Measurements from ENCODE around the gene BORCS8.

- TF ChIP-seq CTCF (conservative IDR thresholded peaks at IDR 0.05; ENCODE audit: low read depth, low read length) = no peak
- no peak for TF ChIP-seq RCOR1 (IDR thresholded peaks at IDR 0.05; ENCODE audit: insufficient replicate concordance, low read length)
- no peak for TF ChIP-seq MAFK (IDR thresholded peaks at IDR 0.05; ENCODE audit: low read depth, low read length)
- no peak for TF ChIP-seq SMC3 (IDR thresholded peaks at IDR 0.05; ENCODE audit: low read depth, low read length)
- TF ChIP-seq, protein P1, sequence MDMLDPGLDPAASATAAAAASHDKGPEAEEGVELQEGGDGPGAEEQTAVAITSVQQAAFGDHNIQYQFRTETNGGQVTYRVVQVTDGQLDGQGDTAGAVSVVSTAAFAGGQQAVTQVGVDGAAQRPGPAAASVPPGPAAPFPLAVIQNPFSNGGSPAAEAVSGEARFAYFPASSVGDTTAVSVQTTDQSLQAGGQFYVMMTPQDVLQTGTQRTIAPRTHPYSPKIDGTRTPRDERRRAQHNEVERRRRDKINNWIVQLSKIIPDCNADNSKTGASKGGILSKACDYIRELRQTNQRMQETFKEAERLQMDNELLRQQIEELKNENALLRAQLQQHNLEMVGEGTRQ (IDR thresholded peaks at IDR 0.05; ENCODE audit: low read depth, low read length) = no peak
- no peak for TF ChIP-seq FOS (IDR thresholded peaks at IDR 0.05; ENCODE audit: low read depth, low read length)
- no peak for TF ChIP-seq POLR2A (IDR thresholded peaks at IDR 0.05; ENCODE audit: low read depth, low read length)
- TF ChIP-seq CHD1 (IDR thresholded peaks at IDR 0.05; ENCODE audit: low read depth, low read length) = no peak
- TF ChIP-seq, protein P2, sequence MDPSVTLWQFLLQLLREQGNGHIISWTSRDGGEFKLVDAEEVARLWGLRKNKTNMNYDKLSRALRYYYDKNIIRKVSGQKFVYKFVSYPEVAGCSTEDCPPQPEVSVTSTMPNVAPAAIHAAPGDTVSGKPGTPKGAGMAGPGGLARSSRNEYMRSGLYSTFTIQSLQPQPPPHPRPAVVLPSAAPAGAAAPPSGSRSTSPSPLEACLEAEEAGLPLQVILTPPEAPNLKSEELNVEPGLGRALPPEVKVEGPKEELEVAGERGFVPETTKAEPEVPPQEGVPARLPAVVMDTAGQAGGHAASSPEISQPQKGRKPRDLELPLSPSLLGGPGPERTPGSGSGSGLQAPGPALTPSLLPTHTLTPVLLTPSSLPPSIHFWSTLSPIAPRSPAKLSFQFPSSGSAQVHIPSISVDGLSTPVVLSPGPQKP (IDR thresholded peaks at IDR 0.05; ENCODE audit: borderline replicate concordance, low read depth, low read length) = no peak
- TF ChIP-seq MAZ (IDR thresholded peaks at IDR 0.05; ENCODE audit: borderline replicate concordance, low read depth, low read length) = no peak
- TF ChIP-seq RFX5 (IDR thresholded peaks at IDR 0.05; ENCODE audit: low read depth, low read length) = no peak
- TF ChIP-seq RAD21 (IDR thresholded peaks at IDR 0.05; ENCODE audit: low read length) = no peak
- TF ChIP-seq BHLHE40 (IDR thresholded peaks at IDR 0.05; ENCODE audit: low read depth, low read length) = no peak
- TF ChIP-seq MXI1 (IDR thresholded peaks at IDR 0.05; ENCODE audit: borderline replicate concordance, low read depth, low read length) = no peak
Measured at GRCh38 chr19:19217099-19217498, 25.1 kb upstream of the BORCS8 start.

Data from IMR-90 (cell line).